Measurements from ENCODE around the gene RAD23A. TPM values are rescaled to one million over a fixed set of nuclear protein-coding genes. Genes with fewer than 3 reads are reported as not detected.
"Not testable (repeated sequence)": the region's sequence is repeated elsewhere in the genome, so short reads cannot be mapped to it uniquely, and the experiment has no call there.

RAD23A gene
- total RNA-seq, 1 donor from 2014 or later, result 113 TPM

- intact Hi-C loops (cut with micrococcal nuclease), result loop anchor here (5.0 to 10.0 kb wide), 2 partner anchors 325 to 807 kb away; partner anchors contain the start of genes ZNF490 and ZNF791
Observed at GRCh38 chr19:12937093-12937926, 8.4 kb upstream of the RAD23A start.

- intact Hi-C loops (cut with micrococcal nuclease), result loop anchor here (1.0 to 10.0 kb wide), 12 partner anchors 8 to 1563 kb away; partner anchors contain the start of genes GADD45GIP1, GCDH, GET3 and JUNB
Observed at GRCh38 chr19:12937927-12938778, 7.5 kb upstream of the RAD23A start, which contains the start of gene CALR. TSS of gene CALR (plus strand) at chr19:12938609. CDS start at chr19:12938680, 71 bp downstream.

- intact Hi-C loops (cut with micrococcal nuclease), result loop anchor here (1.0 to 10.0 kb wide), 12 partner anchors 7 to 1564 kb away; partner anchors contain the start of genes GADD45GIP1, GCDH, GET3 and JUNB
Observed at GRCh38 chr19:12938779-12939601, 6.7 kb upstream of the RAD23A start.

- intact Hi-C loops (cut with micrococcal nuclease), result loop anchor here (2.0 to 10.0 kb wide), 7 partner anchors 17 to 905 kb away; partner anchors contain the start of genes GADD45GIP1, GET3, JUNB and ZNF490
Observed at GRCh38 chr19:12939975-12940423, 5.7 kb upstream of the RAD23A start.

- intact Hi-C loops (cut with micrococcal nuclease), result loop anchor here (10.0 kb wide), 1 partner anchor 904 kb away; no protein-coding TSS in a partner anchor
Observed at GRCh38 chr19:12940897-12941296, 4.8 kb upstream of the RAD23A start.

- intact Hi-C loops (cut with micrococcal nuclease), result loop anchor here (10.0 kb wide), 1 partner anchor 901 kb away; no protein-coding TSS in a partner anchor
Observed at GRCh38 chr19:12943437-12944044, 2.1 kb upstream of the RAD23A start.

GRCh38 chr19:12944104-12944674 is 1.5 kb upstream of the RAD23A start:
- intact Hi-C loops (cut with micrococcal nuclease), result loop anchor here (10.0 kb wide), 1 partner anchor 901 kb away; no protein-coding TSS in a partner anchor

- intact Hi-C loops (cut with micrococcal nuclease), result loop anchor here (1.0 to 10.0 kb wide), 3 partner anchors 8 to 899 kb away; partner anchors contain the start of genes CALR and GADD45GIP1
Observed at GRCh38 chr19:12946092-12946721, 545 bp downstream of the RAD23A start.

- intact Hi-C loops (cut with micrococcal nuclease), result loop anchor here (1.0 to 10.0 kb wide), 3 partner anchors 9 to 898 kb away; partner anchors contain the start of genes CALR and GADD45GIP1
Observed at GRCh38 chr19:12946731-12947496, 1.3 kb downstream of the RAD23A start.

GRCh38 chr19:12947702-12948611 is 2.3 kb downstream of the RAD23A start:
- intact Hi-C loops (cut with micrococcal nuclease), result loop anchor here (10.0 kb wide), 1 partner anchor 897 kb away; no protein-coding TSS in a partner anchor

GRCh38 chr19:12948612-12949362 is 3.1 kb downstream of the RAD23A start:
- intact Hi-C loops (cut with micrococcal nuclease), result loop anchor here (10.0 kb wide), 1 partner anchor 896 kb away; no protein-coding TSS in a partner anchor

- intact Hi-C loops (cut with micrococcal nuclease), result loop anchor here (10.0 kb wide), 1 partner anchor 895 kb away; no protein-coding TSS in a partner anchor
Observed at GRCh38 chr19:12949363-12950283, 4.0 kb downstream of the RAD23A start.

- intact Hi-C loops (cut with micrococcal nuclease), result not testable (repeated sequence)
Observed at GRCh38 chr19:12952050-12952449, 6.4 kb downstream of the RAD23A start.

- intact Hi-C loops (cut with micrococcal nuclease), result no loop called here
Observed at GRCh38 chr19:12952488-12953137, 7.0 kb downstream of the RAD23A start.

Measured in T-helper 1 cell treated with Interleukin-12 subunit alpha and Interleukin-12 subunit beta and Interleukin-4 antibody, amounts not matched to agents 30 ng/mL and 1 ng/mL, for 36 hours (primary cell).